HG02840 (cell line): ENCODE measurements around the gene SH3RF1.
"Not testable (repeated sequence)": the region's sequence is repeated elsewhere in the genome, so short reads cannot be mapped to it uniquely, and the experiment has no call there.

Experiments used
- ATAC-seq: cut with Tn5 transposase; IDR thresholded peaks from one replicate; pipeline ENCODE4 v1.9.1; 2021; ENCODE audit warnings: mild to moderate bottlenecking, moderate library complexity, moderate number of reproducible peaks; ENCODE audit not compliant: unreplicated experiment, low FRiP score

Gene SH3RF1

DNA sequence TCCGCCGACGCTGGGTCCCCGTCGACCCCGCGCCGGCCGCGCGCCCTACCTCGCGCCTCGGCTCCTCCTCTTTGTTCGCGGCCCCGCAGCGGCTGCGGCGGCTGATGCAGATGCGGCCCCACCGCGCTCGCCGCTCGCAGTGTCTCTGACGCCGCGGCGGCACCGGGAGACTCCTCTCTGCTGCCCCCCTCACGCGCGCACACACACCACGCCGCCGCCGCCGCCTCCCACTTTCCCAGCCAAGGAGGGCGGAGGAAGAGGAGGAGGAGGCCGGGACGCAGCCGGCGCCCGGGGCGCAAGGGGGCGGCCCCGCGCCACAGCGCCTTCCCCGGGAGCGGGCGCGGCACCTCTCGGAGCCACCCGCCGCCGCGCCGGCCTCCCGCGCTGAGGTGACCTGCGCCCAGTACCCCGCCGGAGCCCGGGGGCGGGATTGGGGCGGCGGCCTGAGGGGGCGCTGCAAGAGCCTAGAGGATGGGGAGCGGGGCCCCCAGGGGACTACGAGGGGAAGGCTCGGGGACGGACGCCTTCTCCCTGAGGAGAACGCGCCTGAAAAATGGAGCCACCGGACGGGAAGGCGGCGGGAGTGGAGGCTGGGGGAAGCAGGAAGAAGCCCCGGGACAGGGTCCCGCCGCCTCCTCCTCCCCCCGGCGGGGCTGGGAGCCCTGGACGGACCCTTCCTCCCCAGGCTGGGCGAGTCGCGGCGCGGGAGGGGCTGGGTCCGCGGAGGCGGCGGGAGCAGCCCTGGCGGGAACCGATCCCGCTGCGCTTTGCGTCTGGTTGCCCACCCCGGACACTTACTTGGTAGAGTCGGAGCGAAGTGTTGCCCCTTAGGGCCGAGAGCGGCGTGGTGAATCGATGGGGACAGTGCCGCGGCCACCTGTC, at the start of gene SH3RF1:
Gene SH3RF1, minus strand, starts transcription at position 147 of the 882 bp plus-strand sequence. CDS start 1,744 bp downstream, outside the sequence.
- peak; percentile 64 for ATAC-seq

DNA sequence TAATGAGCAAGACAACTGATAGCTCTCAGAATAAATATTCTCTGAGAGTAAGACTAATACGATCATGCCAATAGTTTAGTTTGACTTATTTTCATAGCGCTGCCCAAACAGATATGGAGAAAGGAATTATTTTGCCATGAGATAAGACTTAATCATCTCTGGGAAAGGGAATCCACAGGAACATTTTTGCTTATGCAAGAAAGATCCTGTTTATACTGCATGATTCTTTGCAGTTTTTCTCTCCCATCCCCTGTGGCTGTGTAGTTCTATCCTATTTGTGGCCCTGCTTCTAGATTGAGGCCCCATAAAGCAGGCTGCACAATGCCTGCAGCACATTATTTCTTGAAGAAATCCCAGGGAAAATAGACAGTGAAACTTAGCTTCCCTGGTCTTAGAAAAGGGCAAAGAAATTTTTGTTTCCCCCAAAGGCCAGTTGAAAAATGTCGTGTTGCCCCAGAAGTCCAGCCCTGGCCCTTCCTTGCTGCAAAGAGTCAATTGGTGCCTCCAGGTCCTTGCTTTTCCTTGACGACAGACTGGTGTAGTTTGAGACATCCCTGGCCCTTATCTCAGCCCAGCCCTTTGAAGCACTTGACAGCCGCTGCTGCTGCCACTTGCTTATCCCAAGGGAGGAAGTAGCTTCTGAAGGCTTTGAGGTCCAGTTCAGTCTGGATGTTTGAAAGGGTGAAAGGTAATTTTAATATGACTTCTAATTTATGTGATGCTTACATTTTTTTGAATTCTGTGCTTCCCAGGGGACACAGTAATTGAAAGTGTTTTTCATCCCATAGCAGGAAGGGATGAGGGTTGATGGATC, 45.0 kb upstream of the SH3RF1 start:
- no peak for ATAC-seq

DNA sequence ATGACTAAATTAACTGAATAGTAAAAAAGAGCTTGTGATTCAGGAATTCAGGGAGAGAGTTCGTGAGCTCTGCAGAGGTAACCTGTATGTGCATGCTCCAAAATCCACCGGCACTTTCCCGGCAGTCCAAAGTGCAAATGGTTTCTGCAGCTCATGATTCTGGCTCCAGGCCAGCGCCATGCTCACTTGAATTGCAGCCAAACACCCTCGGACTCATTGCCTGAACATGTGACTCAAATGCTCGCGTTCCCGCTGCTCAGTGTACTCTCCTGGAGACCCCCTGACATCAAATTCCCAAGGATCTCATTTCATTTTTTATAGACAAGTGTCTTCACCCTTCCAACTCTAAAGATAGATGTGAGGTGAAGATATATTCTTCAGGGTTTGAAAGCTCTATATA, 44.1 kb upstream of the SH3RF1 start:
- ATAC-seq = no peak

DNA sequence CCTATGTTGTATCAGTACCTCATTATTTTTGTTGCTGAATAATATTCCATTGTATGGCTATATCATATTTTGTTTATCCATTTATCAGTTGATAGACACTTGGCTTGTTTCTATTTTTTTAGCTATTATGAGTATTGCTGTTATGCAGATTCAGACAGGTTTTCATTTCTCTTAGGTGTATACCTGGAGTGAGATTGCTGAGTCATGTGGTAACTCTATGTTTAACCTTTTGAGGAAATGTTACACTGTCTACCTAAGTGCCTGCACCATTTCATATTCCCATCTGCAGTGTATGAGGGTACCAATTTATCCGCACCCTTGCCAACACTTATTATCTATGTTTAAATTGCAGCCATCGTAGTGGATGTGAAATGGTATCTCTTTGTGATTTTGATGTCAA, 43.0 kb upstream of the SH3RF1 start:
- no peak for ATAC-seq

DNA sequence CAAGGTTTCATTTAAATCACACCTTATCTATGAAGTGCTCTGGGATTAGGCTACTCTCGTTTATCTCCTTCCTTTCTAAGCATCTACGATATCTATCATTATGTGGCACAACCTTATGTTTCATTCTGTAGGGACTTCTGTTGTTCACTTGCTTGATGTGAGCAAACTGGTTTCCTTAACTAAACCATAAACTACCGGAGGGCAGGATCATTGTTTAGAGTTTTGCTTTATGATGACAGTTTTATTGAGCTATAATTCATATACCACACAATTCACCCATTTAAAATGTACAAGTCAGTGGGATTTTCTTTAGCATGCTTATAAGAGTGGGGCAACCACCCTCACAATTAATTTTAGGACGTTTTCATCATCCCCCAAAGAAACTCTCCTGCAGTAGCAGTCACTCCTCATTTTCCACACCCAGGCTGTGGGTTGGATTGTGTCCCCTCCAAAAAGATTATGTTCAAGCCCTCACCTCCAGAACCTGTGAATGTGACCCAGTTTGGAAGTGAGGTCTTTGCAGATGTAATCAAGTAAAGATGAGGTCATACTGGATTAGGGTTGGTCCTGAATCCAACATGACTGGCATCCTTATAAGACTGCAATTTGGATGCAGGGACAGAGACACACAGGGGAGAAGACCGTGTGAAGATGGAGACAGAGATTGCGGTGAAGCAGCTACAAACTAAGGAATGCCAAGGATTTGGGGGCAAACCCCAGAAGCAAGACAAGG, 42.1 kb upstream of the SH3RF1 start:
- no peak for ATAC-seq

DNA sequence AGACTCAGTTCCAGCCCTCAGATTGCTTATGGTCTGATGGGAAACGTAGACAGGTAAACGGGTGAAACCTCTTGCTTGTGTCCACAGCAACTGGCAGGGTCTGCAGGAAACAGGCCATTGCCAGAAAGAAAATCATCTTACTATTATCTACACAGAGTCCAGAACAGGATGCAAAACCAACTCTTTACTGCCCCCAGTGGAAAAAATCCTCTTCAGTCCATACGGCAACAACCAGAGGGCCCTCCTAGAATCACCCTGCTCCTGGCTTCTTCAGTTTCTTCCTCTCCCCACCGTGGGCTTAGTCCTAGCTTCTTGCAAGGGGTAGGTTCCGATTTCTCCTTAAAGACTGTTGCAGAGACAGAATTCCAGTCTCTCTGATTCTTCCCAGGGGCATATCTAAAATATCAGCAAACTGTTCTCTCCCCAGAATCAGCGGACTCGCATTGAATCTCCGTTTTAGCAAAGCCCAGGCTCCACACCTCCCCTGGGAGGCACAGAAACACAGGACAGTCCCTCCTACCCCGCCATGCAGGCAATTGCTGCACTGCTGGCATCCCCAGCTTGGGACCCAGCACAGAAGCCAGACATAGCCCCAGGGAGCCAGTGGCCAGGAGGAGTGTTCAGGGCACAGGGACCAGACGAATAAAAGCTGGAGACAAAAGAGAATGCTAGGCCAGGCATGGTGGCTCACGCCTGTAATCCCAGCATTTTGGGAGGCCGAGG, 41.0 kb upstream of the SH3RF1 start:
- no peak for ATAC-seq

DNA sequence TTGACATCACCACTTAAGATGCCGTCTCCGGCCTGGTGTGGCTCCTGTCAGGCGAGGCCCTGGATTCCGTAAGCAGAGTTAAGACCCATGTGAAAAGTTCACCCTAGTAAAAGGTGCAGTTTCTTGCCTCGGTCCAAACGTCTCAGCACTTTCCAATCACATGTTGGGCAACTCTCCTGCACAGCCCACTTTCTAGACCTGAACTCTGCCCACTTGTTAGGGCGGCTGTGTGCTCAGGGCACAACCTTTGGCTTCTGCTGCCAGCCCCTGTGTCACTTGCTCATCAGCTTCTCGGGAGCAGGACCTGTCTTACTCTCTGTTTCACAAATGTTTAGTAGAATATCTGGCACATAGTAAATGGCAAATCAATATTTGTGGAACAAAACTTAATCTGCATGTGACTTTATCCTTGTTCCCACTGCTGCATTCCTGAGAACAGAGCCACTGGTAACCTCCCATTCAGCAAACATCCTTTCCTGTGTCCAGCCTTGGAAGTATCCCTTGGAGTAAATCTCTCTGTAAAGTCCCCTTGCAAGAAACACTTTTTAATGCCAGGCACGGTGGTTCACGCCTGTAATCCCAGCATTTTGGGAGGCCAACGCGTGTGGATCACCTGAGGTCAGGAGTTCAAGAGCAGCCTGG, 38.7 kb upstream of the SH3RF1 start:
- ATAC-seq = no peak

DNA sequence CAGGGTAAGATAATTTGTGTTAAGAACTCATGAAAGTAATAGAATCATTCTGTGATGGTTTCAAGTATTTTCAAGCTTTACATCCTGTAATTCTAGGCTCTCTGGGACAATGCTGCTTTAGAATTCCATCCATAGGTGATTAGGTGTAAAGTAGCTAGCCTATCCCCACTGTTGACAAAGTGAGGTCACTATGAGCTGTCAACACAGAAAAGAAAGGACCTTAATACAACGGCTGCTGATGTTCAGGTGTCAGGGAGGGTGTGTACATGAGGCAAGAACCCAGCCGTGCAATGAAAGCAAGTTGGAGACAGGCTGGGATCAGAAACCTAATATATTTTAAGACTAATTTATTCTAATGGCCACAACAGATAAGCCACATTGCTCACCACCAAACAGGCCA, 36.8 kb upstream of the SH3RF1 start:
- no peak for ATAC-seq

DNA sequence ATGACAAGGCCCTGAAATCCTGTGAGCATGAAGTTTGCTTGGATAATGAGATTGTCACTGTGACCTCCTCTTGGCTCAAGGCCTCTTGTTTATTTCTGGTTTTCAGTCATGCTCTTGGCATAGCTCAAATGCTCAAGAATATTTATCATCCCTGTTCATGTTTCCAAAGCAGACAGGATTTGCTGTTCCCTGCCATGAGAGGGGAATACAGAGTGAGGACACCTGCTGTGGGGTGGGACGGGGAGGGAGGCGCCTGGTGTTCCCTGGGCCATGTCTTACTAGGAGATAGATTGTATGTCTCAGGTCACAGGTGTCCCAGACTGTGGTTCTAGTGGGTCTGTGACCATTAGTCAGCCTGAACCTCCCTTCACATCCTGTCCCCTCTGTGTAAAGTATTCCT, 34.9 kb upstream of the SH3RF1 start:
- no peak for ATAC-seq

DNA sequence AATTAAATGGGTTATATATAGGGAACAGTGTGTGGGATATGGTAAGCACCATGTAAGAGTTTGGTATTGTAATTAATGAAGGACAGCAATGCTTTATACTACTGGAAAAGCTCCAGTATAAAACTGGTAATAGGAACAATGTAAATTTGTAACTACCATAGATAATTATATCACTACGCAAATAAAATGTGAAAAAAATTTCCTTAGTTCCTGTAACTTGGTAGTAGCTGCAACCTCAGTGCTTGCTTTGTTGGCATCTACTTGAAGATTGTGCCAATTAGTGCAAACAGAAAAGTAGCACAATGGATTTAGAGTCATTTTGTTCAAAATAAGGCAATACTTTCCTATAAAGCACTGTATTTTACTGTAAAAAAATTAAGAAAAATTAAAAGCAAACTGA, 34.4 kb upstream of the SH3RF1 start:
- ATAC-seq = no peak

DNA sequence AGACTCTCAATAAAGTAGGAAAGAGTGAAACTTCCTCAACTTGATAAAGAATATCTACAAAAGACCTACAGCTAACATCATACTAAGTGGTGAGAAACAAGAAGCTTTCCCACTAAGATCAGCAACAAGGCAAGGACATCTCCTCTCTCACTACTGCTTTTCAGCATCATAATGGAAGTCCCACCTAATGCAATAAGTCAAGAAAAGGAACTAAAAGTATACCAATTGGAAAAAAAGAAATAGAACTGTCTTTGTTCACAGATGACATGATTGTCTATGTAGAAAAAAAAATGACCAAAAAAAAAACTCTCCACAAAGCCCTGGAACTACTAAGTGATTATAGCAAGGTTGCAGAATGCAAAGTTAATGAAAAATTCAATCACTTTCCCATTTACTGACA, 25.1 kb upstream of the SH3RF1 start:
- no peak for ATAC-seq

DNA sequence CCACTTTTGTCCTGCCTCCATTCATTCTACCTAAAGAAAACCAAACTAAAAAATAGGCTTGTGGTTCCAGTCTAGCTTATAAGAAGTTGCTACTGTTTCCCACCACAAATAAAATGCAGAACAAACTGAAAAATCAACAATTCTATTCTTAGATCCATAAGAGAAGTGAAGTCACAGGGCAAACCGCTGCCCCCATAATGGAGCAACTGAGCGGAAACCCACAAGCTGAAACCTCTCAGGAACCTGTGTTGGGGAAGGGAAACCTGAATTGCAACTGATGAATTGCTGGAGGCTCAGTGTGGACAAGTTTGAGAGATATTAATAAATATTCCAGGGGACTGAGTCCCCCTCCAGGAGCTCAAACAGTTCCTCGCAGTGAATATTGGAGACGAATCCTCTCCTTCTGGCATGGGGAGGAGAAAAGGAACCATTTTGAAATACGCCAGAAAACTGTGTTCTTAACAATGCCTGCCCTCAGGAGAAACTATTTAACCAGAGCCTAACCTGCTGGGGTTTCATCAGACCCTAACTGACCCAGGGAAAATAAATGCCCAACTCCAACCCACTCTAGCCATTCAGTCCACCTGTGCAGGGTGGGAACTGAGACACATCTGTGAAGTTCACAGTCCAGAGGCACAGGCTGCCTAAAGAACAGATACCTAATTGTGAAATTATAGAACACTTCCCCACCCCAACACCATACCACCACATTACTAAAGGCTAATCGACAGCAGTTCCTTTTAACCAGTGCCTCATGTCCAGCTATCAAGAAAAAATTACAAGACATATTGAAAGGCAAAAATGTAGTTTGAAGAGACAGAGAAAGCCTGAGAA, 22.8 kb upstream of the SH3RF1 start:
- ATAC-seq = peak; percentile 92

DNA sequence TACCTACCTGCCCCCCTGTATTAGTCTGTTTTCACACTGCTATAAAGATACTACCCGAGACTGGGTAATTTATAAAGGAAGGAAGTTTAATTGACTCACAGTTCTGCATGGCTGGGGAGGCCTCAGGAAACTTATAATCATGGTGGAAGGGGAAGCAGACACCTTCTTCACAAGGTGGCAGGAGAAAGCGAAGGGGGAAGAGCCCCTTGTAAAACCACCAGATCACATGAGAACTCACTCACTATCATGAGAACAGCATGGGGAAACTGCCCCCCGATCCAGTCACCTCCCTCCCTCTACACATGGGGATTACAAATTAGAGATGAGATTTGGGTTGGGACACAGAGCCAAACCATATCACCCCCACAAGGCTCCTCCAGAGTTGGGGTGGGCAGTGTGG, 17.2 kb upstream of the SH3RF1 start:
- not testable (repeated sequence) for ATAC-seq

DNA sequence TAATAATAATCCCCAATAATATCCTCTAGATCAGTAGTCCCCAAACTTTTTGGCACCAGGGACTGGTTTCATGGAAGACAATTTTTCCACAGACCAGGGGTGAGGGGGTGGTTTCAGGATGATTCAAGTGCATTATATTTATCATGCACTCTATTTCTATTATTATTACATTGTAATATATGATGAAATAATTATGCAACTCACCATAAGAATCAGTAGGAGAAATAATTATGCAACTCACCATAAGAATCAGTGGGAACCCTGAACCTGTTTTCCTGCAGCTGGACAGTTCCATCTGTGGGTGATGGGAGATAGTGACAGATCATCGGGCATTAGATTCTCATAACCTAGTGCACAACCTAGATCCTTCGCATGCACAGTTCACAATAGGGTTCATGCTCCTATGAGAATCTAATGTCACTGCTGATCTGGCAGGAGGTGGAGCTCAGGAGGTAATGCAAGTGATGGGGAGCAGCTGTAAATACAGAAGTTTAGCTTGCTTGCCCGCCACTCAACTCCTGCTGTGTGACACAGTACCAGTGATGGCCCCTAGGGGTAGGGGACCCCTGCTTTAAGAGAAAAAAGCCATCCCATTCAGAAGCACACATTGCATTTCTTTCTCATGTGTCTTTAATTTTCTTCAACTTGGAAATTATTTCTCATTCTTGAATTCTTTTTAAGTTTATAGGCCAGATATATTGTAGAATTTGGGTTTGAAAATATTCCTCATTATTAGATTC, 16.0 kb upstream of the SH3RF1 start:
- ATAC-seq = no peak

DNA sequence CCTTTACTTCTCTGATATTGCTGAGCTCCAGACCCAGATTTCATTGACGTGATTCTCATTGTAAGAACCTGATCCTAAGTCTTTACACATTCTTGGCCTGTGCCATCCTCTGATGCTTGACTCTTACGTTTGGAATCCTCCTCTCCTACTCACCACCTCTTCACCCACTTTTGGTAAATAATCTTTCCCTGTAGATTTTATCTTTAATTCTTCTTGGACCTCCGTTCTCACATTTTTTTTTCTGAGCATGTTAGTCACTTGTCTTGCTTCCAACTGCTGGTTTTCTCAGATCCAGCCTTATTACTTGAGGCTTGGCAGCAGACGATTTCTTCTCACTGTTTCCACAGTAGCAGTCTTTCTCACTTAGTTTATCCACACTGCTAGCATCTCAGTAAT, 12.4 kb upstream of the SH3RF1 start:
- ATAC-seq = no peak

DNA sequence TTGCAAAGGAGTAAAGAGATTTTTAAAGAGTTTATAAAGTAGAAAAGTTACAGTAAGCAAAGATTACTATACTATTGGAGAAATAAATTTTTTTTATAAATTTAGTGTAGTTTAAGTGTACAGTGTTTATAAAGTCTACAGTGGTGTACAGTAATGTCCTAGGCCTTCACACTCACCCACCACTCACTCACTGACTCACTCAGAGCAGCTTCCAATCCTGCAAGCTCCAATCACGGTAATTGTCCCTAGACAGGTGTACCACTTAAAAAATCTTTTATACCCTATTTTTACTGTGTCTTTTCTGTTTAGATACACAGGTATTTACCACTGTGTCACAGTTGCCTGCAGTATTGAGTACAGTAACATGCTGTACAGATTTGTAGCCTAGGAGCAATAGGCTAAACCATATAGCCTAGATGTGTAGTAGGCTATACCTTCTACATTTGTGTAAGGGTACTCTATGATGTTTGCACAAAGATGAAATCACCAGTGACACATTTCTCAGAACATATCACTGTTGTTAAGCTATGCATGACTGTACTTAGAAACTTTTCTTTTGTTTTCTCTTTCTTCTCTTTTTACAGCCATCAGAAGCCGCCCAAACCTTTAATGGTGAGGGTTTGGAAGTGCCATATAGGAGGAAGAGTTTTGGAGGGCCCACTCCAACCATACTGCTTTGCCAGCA, 11.8 kb upstream of the SH3RF1 start:
- ATAC-seq = no peak

DNA sequence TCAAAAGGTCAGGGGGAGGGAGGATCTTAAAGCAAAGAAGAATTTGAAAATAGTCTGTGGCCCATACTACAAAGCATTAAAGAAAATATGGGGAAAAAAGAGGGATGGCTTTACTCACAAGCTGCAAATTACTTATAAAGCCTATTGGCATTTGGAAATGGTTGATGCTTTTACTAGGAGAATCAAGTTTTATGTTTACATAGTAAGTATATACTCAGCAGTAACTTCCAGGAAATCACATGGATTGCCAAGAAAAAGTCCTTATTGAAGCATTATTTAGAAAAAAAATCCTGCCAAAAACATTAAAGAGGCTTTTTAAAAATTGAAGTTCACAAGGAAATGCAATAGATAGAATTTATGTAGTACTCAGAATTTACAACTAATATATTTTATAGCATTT, 8.4 kb upstream of the SH3RF1 start:
- ATAC-seq = no peak

DNA sequence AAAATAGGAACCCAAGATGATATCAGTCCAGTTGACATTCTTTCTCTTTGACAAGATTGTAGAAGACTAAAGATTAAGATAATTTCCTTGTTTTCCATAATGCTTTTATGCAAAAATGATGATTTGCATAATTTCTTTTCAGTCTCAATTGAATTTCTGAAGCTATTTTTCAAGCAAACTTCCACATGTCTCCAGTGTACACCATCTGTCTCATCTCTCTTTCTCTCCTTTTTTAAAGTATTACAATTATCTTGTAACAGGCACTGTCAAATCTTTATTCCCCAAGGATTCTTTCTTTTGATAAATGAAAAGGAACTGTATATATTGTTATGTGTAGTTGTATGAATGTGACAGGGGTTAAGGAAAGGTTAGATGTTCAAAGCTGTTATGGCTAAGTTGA, 7.9 kb upstream of the SH3RF1 start:
- ATAC-seq = no peak
